Mesendoderm (in vitro differentiated cells): ENCODE data around the gene SCCPDH.

Source experiments
- DNase-seq: peaks from one replicate; pipeline ENCODE4 v3.0.0; 2013
- H2AK5ac ChIP-seq: 2 replicates; pipeline ENCODE4 v1.6.1; 2013; ENCODE audit warnings: low read length, inconsistent platforms
- H2BK120ac ChIP-seq: 2 replicates; pipeline ENCODE4 v1.6.1; 2013; ENCODE audit warnings: low read depth, mild to moderate bottlenecking, low read length, moderate library complexity, mixed read lengths
- H2BK15ac ChIP-seq: replicated peaks from 2 replicates; pipeline ENCODE4 v1.6.1; 2013; ENCODE audit warnings: low read depth, mild to moderate bottlenecking, moderate library complexity
- H2BK5ac ChIP-seq: 2 replicates; pipeline ENCODE4 v1.6.1; 2013; ENCODE audit warnings: low read length, inconsistent platforms
- H3K18ac ChIP-seq: 2 replicates; pipeline ENCODE4 v1.6.1; 2013; ENCODE audit warnings: mild to moderate bottlenecking, low read length, mixed read lengths
- H3K23ac ChIP-seq: one replicate; pipeline ENCODE4 v1.6.1; 2013; ENCODE audit warnings: low read length
- H3K27ac ChIP-seq: 2 replicates; pipeline ENCODE4 v1.5.1; 2013; ENCODE audit warnings: low read depth, mild to moderate bottlenecking, inconsistent platforms, low read length, moderate library complexity
- H3K27me3 ChIP-seq: 2 replicates; pipeline ENCODE4 v1.6.1; 2013; ENCODE audit warnings: low read length, control low read depth, mild to moderate bottlenecking, inconsistent platforms; ENCODE audit not compliant: insufficient read depth, poor library complexity
- H3K36me3 ChIP-seq: 2 replicates; pipeline ENCODE4 v1.6.1; 2013; ENCODE audit warnings: low read length, inconsistent platforms; ENCODE audit not compliant: control insufficient read depth, insufficient read depth
- H3K4ac ChIP-seq: one replicate; pipeline ENCODE4 v1.6.1; 2013; ENCODE audit warnings: low read depth, mild to moderate bottlenecking, low read length, moderate library complexity
- H3K4me1 ChIP-seq: 2 replicates; pipeline ENCODE4 v1.6.1; 2013; ENCODE audit warnings: low read depth, low read length, inconsistent platforms; ENCODE audit not compliant: control insufficient read depth
- H3K4me2 ChIP-seq: 2 replicates; pipeline ENCODE4 v1.6.1; 2013; ENCODE audit warnings: low read length
- H3K4me3 ChIP-seq: 2 replicates; pipeline ENCODE4 v1.5.1; 2013; ENCODE audit warnings: mild to moderate bottlenecking, low read length
- H3K56ac ChIP-seq: one replicate; pipeline ENCODE4 v1.6.1; 2013; ENCODE audit warnings: low read length
- H3K79me1 ChIP-seq: 2 replicates; pipeline ENCODE4 v1.6.1; 2013; ENCODE audit warnings: low read length, inconsistent platforms
- H3K79me2 ChIP-seq: 2 replicates; pipeline ENCODE4 v1.6.1; 2013; ENCODE audit warnings: mild to moderate bottlenecking, low read length; ENCODE audit not compliant: control insufficient read depth, insufficient read depth
- H3K9ac ChIP-seq: 2 replicates; pipeline ENCODE4 v1.6.1; 2013; ENCODE audit warnings: low read length, inconsistent platforms
- H4K5ac ChIP-seq: one replicate; pipeline ENCODE4 v1.6.1; 2013; ENCODE audit warnings: low read length
- H4K8ac ChIP-seq: one replicate; pipeline ENCODE4 v1.6.1; 2013; ENCODE audit warnings: low read depth, mild to moderate bottlenecking, control low read depth, low read length, moderate library complexity
- WGBS: extraction: QIAGEN DNeasy Blood & Tissue Kit; methylation state at CpG from one replicate; pipeline ENCODE4 v1.1.7; 2013; ENCODE audit warnings: low lambda C conversion rate, missing lambda C conversion rate; ENCODE audit not compliant: insufficient coverage; ENCODE audit errors: extremely low coverage; 5-methylcytosine and 5-hydroxymethylcytosine counted together

The SCCPDH gene

DNA sequence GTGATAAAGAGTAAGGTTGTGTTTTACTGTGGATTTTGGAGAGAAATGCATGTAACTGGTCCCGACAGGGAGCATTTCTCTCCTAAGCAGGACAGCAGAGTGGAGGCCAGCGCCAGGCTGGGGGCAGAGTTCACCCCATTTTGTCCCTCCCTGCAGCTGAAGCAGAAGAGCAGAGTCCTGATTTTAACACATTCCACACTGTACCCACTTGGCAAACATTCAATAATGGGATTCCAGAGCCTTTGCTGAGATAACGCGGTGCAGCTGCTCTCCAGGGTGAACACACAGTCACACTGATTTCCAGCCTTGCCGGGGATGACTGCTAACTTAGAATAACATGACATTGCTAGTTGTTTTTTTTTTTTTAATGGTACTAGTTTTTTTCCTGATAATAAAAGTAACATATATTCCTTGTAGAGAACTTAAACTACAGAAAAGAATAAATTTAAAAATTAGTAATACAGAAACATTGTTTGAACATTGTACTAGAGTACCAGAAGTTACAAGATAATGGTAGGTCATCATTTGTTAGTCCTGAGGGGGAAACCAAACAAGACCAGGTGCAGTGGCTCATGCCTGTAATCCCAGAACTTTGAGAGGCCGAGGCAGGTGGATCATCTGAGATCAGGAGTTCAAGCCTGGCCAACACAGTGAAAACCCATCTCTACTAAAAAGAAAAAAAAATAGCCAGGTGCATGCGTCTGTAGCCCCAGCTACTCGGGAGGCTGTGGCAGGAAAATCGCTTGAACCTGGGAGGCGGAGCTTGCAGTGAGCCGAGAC lies 77.2 kb downstream of the SCCPDH start:
- no peak overlapping the region for H4K8ac ChIP-seq
- H3K27me3 ChIP-seq = no peaks in the 10 kb centered on the region
- H3K9ac ChIP-seq = no peak overlapping the region
- H3K4me2 ChIP-seq = no peak overlapping the region
- DNase-seq = no peak
- no peak overlapping the region for H2BK5ac ChIP-seq
- no peak overlapping the region for H3K27ac ChIP-seq
- H4K5ac ChIP-seq = no peak overlapping the region
- H2AK5ac ChIP-seq = no peak overlapping the region
- no peak overlapping the region for H3K56ac ChIP-seq
- H3K4me3 ChIP-seq = no peak overlapping the region
- H2BK120ac ChIP-seq = no peak overlapping the region
- WGBS = no CpG with 5 or more reads among the region's 11 CpGs
- no peak overlapping the region for H3K4ac ChIP-seq
- no peak overlapping the region for H3K18ac ChIP-seq
- H3K23ac ChIP-seq = no peak overlapping the region
- no peak overlapping the region for H2BK15ac ChIP-seq
- no peaks in the 10 kb centered on the region for H3K79me1 ChIP-seq
- H3K36me3 ChIP-seq = no peaks in the 10 kb centered on the region
- no peaks in the 10 kb centered on the region for H3K4me1 ChIP-seq
- H3K79me2 ChIP-seq = no peaks in the 10 kb centered on the region

DNA sequence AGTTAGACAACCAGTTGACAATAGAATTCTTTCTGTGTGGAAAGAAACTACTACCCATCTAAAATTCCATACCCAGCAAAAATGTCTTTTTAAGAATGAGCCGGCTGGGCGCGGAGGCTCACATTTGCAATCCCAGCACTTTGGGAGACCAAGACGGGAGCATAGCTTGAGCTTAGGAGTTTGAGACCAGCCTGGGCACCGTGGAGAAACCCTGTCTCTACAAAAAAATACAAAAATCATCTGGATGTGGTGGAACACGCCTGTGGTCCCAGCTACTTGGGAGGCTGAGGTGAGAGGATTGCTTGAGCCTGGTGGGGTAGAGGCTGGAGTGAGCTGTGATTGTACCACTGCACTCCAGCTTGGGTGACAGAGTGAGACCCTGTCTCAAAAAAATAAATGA lies 79.2 kb downstream of the SCCPDH start:
- Histone ChIP-seq H2BK120ac (no peak overlapping the region), H3K23ac (no peak overlapping the region), H3K9ac (no peak overlapping the region), H3K4me1 (no peaks in the 10 kb centered on the region), H3K4me3 (no peak overlapping the region), H3K4ac (no peak overlapping the region), H3K18ac (no peak overlapping the region), H3K27me3 (no peaks in the 10 kb centered on the region), H2BK15ac (no peak overlapping the region), H3K4me2 (no peak overlapping the region), H3K36me3 (no peaks in the 10 kb centered on the region), H2BK5ac (no peak overlapping the region), H2AK5ac (no peak overlapping the region), H4K8ac (no peak overlapping the region), H3K56ac (no peak overlapping the region), H3K27ac (no peak overlapping the region), H3K79me1 (no peaks in the 10 kb centered on the region), H4K5ac (no peak overlapping the region), H3K79me2 (no peaks in the 10 kb centered on the region)
- no peak for DNase-seq
- no CpG with 5 or more reads among the region's 6 CpGs for WGBS

DNA sequence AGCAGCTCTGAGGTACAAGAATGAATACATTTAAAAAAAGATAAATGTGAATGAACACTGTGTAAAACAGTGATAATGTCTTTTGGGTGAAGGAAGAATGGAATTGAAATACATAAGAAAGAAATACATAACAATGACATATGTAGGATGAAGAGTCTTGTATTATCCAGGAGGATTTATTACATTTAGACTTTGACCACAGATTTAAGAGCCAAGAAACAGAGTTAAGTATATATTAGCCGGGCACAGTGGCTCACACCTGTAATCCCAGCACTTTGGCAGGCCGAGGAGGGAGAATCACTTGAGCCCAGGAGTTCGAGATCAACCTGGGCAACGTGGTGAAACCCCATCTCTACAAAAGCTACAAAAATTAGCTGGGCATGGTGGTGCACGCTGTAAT lies 79.7 kb downstream of the SCCPDH start:
- Histone ChIP-seq H3K18ac (no peak overlapping the region), H3K27ac (no peak overlapping the region), H2BK15ac (no peak overlapping the region), H4K8ac (no peak overlapping the region), H3K9ac (no peak overlapping the region), H3K79me2 (no peaks in the 10 kb centered on the region), H2BK5ac (no peak overlapping the region), H2AK5ac (no peak overlapping the region), H3K4ac (no peak overlapping the region), H3K27me3 (no peaks in the 10 kb centered on the region), H3K36me3 (no peaks in the 10 kb centered on the region), H3K4me1 (no peaks in the 10 kb centered on the region), H4K5ac (no peak overlapping the region), H3K79me1 (no peaks in the 10 kb centered on the region), H2BK120ac (no peak overlapping the region), H3K4me3 (no peak overlapping the region), H3K56ac (no peak overlapping the region), H3K23ac (no peak overlapping the region), H3K4me2 (no peak overlapping the region)
- no peak for DNase-seq
- WGBS = no CpG with 5 or more reads among the region's 5 CpGs

DNA sequence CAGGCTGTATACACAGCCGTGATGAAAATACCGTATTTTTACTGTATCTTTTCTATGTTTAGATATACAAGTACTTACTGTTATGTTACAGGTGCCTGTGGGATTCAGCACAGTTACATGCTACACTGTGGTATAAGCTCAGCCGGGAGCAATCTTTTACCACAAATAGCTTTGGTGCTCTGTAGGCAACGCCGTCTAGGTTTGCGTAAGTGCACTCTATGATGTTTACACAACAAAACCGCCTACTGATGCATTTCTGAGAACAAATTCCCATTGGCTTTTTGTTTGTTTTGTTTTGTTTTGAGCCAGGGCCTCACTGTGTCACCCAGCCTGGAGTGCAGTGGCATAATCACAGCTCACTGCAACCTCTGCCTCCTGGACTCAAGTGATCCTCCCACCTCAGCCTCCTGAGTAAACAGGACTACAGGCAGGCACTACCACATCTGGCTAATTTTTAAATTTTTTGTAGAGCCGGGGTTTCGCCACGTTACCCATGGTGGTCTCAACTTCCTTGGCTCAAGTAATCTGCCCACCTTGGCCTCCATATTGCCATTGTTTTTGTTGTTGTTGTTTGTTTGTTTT lies 81.0 kb downstream of the SCCPDH start:
- no peak overlapping the region for H4K8ac ChIP-seq
- H3K4me2 ChIP-seq = no peak overlapping the region
- H3K4ac ChIP-seq = no peak overlapping the region
- no peak overlapping the region for H4K5ac ChIP-seq
- H3K56ac ChIP-seq = no peak overlapping the region
- H2AK5ac ChIP-seq = no peak overlapping the region
- H2BK5ac ChIP-seq = no peak overlapping the region
- H3K4me3 ChIP-seq = no peak overlapping the region
- WGBS = no CpG with 5 or more reads among the region's 10 CpGs
- no peak overlapping the region for H3K18ac ChIP-seq
- H3K79me2 ChIP-seq = no peaks in the 10 kb centered on the region
- H3K27ac ChIP-seq = no peak overlapping the region
- no peaks in the 10 kb centered on the region for H3K4me1 ChIP-seq
- no peaks in the 10 kb centered on the region for H3K27me3 ChIP-seq
- no peak overlapping the region for H3K23ac ChIP-seq
- no peak overlapping the region for H3K9ac ChIP-seq
- H2BK120ac ChIP-seq = no peak overlapping the region
- no peak for DNase-seq
- no peaks in the 10 kb centered on the region for H3K36me3 ChIP-seq
- H3K79me1 ChIP-seq = no peaks in the 10 kb centered on the region
- H2BK15ac ChIP-seq = no peak overlapping the region

DNA sequence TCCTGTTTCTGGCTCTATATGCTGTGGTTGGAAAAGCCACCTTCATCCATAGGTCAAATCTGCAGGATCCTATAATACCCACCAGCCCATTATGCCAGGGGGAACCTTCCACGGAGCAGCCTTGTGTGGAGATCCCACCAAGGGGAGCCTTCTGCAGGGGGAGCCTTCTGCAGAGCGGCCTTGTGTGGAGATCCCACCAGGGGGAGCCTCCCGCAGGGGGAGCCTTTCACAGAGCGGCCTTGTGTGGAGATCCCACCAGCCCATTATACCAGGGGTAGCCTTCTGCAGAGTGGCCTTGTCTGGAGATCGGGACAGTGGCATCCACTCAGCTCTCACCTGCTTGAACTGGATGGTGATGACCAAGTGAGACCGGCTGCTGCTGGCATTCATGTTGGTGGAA lies 85.3 kb downstream of the SCCPDH start:
- Histone ChIP-seq H3K4me3 (no peak overlapping the region), H3K4ac (no peak overlapping the region), H4K8ac (no peak overlapping the region), H2AK5ac (no peak overlapping the region), H3K4me1 (peaks cover 8% of the 10 kb centered on the region), H3K79me1 (no peaks in the 10 kb centered on the region), H3K27ac (no peak overlapping the region), H4K5ac (no peak overlapping the region), H3K9ac (no peak overlapping the region), H2BK15ac (no peak overlapping the region), H3K79me2 (no peaks in the 10 kb centered on the region), H2BK5ac (no peak overlapping the region), H3K27me3 (no peaks in the 10 kb centered on the region), H3K18ac (no peak overlapping the region), H3K23ac (no peak overlapping the region), H2BK120ac (no peak overlapping the region), H3K56ac (no peak overlapping the region), H3K36me3 (no peaks in the 10 kb centered on the region), H3K4me2 (no peak overlapping the region)
- DNase-seq = no peak
- no CpG with 5 or more reads among the region's 6 CpGs for WGBS
